Head of caudate nucleus (tissue), 42 donors: ENCODE results near the gene ATRNL1.

Source experiments
- DNase-seq, 42 donors: peaks; one replicate each; pipeline versions ENCODE4 v3.0.0 to v3.0.0-alpha.2; 2020 to 2021; ENCODE audit warnings: mixed read lengths in 7 of 42
- intact Hi-C: fragments of 100-400 bp; cut with DNase I; formaldehyde crosslinking; loops from one replicate; pipeline ENCODE4 v1.15.0; 2022

ATRNL1 gene, protein sequence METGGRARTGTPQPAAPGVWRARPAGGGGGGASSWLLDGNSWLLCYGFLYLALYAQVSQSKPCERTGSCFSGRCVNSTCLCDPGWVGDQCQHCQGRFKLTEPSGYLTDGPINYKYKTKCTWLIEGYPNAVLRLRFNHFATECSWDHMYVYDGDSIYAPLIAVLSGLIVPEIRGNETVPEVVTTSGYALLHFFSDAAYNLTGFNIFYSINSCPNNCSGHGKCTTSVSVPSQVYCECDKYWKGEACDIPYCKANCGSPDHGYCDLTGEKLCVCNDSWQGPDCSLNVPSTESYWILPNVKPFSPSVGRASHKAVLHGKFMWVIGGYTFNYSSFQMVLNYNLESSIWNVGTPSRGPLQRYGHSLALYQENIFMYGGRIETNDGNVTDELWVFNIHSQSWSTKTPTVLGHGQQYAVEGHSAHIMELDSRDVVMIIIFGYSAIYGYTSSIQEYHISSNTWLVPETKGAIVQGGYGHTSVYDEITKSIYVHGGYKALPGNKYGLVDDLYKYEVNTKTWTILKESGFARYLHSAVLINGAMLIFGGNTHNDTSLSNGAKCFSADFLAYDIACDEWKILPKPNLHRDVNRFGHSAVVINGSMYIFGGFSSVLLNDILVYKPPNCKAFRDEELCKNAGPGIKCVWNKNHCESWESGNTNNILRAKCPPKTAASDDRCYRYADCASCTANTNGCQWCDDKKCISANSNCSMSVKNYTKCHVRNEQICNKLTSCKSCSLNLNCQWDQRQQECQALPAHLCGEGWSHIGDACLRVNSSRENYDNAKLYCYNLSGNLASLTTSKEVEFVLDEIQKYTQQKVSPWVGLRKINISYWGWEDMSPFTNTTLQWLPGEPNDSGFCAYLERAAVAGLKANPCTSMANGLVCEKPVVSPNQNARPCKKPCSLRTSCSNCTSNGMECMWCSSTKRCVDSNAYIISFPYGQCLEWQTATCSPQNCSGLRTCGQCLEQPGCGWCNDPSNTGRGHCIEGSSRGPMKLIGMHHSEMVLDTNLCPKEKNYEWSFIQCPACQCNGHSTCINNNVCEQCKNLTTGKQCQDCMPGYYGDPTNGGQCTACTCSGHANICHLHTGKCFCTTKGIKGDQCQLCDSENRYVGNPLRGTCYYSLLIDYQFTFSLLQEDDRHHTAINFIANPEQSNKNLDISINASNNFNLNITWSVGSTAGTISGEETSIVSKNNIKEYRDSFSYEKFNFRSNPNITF (N-terminal part only)

DNA sequence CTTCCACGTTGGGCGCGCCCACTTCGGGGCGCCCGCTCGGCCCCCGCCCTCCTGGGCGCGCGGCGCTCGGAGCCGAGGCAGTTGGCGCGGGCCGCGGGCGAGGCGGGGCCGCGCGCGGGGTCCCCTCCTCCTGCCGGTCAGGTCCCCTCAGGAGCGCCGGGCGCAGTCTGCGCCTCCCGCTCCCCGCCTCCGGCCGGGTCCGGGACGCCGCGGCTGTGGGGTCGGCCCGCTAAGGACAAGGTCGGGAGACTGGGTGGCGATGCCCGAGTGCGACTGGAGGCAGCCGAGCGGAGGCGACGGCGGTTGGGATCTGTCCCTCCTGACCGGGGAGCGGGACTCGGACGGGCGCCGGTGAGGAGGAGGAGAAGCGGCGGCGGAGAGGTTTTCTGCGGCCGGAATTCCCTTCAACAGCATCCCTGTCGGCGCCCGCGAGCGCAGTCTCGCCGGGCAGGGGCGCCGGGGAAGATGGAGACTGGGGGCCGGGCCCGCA, at the start of gene ATRNL1:
TSS of gene ATRNL1 (plus strand) at position 80 of the 490 bp plus-strand sequence. CDS start at position 466, 386 bp downstream.
- peak in 35 of 42 donors; percentile 5 to 59 (median 27) for DNase-seq
- intact Hi-C loops = no loop called here

DNA sequence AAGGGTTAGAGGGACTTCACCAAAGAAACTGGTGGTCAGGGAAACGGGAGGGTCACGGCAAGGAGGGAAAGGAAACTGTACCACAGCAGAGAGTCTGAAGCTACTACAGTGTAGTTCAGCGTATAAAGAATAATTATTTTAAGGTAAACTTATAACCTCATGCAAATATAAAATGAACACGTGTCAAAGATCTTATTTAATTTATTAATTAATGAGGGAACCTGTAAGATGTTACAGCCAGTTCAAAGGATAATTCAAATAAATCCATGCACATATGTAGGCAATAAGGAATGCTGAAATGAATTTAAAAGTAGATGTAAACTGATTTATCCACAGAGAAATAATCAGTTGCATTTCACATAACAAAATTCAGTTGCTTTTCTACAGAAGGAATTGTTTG, 49.4 kb upstream of the ATRNL1 start:
- intact Hi-C loops = no loop called here

DNA sequence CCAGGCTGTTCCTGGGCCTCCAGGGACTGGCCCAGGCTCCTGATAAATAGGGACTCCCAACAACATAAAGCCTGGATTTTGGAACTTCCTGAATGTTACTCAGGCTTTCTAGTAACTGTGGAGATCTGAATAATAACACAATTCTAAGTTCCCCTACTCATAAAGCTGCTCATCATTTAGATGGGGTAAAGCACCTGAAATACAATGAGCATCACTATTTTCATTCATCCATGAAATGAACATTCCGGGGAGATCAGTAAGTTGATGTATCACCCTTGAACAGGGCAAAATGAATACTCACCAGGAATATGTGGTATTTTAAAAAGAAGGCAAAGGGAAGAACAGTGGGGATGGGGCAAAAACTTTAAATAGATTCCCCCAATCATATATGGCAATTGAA, 48.3 kb upstream of the ATRNL1 start:
- DNase-seq = no peak
- intact Hi-C loops = no loop called here

More for the DNA sequence above, 49.4 kb upstream of the ATRNL1 start:
- DNase-seq = no peak

DNA sequence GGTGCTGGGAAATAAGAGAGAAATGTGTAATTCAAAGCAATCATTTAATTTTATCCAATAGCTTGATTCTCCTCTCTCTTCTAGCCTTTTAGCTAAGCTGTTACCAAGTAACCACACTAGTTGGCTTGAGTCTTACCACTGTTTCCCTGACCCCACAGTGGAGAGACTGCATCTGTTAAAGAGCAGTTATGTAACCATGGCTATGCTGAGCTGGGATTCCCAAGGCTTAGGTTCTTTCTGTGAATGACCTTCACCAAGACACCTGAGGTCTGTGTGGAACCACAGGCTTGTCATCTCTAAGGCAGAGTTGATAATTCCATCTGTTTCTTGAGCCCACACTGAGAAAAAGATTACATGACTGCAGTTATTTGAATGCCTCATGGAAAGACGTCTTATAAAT, 47.7 kb upstream of the ATRNL1 start:
- intact Hi-C loops = no loop called here
- no peak for DNase-seq

DNA sequence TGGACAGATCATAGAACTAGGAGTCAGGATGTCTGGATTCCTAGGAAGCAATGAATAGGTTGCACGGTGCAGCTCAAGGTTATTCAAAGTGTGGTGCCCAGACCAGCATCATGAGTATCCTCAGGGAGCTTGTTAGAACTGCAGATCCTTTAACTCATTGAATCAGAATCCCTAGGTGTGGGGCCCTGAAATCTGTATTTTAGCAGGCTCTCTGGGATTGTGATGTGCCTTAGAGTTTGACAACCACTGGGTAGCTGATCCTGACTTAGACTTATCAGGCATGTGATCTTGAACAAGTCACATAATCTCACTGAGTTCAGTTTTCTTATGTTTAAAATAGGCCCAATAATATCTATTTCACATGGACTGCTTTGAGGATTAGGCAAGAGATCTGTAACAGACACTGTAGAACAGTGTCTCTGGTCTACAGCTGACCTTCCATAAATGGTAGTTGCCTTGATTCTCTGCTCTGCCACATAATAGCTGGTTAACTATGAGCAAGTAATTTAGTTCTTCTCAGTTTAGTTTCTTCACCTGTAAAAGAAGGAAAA, 46.4 kb upstream of the ATRNL1 start:
- DNase-seq = no peak
- intact Hi-C loops = no loop called here

DNA sequence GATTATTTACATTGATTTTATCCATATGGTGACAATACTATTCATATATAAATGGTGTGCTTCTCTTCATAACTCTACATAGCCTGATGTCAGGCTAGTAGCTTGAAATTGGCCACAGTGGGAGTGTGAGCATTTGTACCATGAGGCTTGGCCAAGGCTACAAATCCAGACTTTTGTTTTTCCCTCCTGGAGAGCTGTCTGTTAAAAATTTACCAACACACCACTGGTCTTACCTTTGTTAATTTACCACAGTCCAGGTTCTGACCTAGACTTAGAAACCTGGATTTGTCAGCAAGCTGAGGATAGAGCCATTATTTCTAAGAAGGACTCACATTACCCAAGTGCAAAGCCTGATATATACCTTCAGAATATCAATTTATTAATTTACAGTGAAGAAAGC, 45.5 kb upstream of the ATRNL1 start:
- intact Hi-C loops = no loop called here
- DNase-seq = no peak

DNA sequence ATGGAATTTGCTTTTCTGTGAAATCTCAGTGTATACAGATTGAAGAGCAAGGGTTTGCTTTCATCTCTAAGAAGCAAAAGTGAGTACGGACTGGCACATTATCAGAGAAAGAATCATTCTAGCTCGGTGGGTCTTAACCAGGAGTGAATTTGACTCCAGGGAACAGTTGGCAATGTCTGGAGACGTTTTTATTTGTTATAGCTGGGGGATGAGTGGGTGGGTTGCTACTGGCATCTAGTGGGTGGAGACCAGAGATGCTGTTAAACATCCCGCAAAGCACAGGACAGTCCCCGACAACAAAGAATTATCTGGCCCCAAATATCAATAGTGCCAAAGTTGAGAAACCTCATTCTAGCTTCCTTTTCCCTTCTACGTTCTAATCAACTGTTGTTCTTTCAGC, 43.8 kb upstream of the ATRNL1 start:
- intact Hi-C loops = no loop called here
- DNase-seq = no peak

DNA sequence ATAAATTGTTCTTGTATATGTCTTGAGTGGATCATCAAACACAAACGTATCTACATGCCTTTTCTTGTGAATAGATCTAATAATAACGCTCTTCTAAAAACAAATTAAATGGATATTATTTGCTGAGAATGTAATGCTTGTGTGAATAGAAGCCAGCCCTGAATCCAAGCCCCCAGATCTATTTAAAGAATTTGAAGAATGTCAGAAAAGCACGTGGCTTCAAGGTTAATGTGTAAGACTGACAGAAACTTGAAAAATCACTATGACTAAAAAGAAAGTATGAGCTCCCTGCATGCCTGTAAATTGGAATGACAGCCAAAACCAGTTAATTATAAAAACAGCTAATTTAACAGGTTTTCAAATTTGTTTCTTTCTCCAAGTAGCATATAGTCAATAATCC, 43.2 kb upstream of the ATRNL1 start:
- DNase-seq = no peak
- intact Hi-C loops = no loop called here

DNA sequence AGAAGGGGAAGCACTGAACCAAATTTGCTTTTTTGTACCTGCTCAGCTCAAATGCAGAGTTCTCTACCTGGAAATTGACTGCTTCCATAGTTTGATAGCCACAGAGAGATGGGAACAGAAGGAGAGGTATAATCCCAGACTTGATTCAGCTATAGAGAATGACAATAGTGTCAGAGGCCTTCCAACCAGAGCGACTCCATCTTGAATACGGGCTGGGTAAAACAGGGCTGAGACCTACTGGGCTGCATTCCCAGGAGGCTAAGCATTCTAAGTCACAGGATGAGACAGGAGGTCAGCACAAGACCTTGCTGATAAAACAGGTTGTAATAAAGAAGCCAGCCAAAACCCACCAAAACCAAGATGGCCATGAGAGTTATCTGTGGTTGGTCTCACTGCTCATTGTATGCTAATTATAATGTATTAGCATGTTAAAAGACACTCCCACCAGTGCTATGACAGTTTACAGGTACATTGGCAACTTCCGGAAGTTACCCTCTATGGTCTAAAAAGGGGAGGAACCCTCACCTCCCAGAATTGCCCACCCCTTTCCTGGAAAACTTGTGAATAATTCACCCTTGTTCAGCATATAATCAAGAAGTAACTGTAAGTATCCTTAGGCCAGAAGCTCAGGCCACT, 42.7 kb upstream of the ATRNL1 start:
- intact Hi-C loops = no loop called here
- DNase-seq = no peak

DNA sequence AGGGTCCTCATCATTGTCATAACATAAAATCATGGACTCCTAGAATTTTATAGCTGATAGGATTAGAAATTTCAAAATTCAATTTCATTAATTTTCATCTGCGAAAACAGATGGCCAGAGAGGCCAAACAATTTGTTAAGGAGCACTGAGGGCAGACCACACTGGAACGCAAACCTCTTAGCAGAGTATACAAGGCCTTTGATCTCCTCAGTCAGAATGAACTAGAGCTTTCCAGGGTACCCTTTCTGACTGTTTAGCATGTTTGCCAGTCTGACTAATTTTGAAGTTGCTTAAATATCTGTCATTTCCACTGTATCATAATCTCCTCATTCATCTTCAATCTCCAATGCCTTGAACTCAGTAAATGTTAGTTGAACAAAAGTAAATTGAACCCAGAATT, 41.9 kb upstream of the ATRNL1 start:
- intact Hi-C loops = no loop called here
- no peak for DNase-seq

DNA sequence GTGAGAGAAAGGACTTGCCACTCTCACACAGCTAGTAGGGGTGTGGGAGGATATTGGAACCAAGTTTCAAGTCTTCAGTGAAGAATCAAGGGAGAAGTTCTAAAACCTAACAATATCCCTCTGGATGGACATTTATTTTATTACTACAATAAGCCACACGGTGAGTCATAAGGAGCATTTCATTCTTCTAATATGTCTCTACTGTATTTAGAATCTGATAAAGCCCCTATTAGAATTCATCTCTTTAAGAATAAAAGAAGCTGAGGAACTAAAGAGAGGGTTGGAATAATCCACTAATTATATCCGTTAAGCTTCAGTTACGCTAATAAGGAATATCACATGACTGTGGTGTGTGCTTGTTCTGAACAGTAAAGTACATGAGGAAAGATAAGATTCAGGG, 40.9 kb upstream of the ATRNL1 start:
- intact Hi-C loops = no loop called here
- DNase-seq = no peak

DNA sequence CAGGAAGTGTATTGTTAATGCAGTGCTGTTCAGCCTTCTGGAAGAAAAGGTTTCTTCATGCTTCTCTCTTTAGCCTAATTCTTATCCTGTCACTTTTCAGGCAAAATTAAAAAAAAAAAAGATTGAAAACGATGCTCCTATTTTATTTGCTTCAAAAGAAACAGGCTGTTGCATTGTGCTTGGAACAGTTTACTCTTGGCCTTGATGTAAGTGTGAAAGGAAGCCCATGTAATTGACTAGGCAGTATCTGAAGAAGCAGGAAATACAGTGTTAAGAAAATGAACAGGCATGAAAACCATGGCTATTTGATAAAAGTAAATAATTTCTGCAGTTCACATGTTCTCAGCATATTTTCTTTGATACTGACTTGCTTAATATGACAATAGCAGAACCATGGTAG, 40.4 kb upstream of the ATRNL1 start:
- no peak for DNase-seq
- intact Hi-C loops = no loop called here

DNA sequence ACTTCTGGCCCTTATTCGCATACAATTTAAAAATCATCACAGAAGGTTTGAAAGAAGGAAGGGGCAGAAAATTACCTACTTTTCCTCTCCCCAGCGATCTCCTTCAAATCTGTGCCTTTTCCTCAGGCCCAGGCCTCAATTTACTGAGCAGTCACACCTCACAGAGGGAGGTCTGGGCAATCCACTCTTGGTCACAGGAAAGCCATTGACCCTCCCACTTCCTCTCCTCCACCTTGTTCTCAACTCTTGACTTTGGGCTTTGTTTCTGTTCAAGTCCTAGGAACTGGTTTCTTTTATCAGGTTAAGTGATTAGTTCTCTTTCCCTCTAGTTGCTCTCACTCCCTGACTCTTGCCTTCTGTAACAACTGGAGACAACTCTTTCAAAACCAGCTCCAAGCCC, 37.0 kb upstream of the ATRNL1 start:
- intact Hi-C loops = no loop called here
- no peak for DNase-seq

DNA sequence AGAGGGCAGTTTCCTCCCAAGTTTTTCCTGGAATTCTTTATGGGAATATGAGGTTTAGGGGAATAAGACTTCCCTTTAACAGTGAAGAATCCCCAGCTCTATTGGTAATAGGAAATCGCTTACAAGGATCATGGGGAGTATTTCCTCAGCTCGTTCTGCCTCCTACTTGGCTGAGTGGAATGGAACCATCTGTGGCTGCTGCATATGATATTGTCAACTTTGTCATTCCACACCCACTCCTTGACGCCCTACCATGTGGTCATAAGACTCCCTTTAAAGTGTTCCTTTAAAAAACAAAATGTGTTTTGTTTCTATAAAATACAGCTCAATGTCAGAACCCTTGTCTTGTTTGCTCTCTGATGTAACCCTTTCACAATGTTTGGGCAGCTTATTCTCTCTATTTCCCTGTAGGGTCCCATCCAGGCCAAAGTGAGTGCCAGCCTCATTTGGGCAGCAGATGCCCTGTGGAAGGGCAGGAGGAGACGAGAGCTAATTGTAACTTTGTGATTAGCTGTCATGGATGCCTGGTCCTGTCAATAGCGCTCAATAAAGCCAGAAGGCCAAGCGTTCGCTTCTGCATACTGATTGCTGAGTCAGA, 33.8 kb upstream of the ATRNL1 start:
- intact Hi-C loops = no loop called here
- DNase-seq = no peak

DNA sequence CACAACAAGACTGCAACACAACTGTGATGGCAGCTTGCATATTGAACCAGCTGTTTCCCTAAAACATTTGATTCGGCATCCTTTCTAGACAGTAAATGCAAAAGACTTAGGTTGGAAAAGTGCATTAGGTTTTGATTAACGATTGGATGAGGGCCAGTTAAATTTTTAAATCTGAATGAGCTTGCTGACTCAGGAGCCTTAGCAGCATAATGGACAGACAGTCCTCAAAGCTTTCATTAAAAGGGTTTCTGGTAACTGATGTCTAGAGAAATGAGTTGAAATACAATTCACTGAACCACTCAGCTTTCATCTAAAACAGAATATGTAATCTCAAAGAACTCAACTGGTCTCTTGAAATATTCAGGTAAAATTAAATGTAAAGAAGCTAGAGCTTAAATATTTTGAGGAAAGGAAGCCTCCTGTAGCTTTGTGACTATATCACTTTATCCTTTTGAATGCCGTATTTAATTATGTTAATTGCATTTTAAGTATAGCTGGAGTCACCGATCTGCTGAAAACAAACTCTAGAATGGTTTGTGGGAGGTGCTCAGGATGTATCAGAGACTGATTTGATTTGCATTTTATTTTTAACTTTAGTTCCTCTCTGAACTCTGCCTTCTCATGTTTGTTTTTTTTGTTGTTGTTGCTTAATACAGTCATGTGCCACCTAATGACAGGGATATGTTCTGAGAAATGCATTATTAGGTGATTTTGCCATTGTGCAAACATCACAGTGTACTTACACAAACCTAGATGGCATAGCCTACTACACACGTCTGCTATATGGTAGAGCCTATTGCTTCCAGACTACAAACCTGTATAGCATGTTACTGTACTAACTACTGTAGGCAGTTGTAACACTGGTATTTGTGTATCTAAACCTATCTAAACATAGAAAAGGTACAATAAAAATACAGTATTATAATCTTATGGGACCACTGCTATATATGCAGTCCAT, 29.2 kb upstream of the ATRNL1 start:
- intact Hi-C loops = no loop called here
- DNase-seq = no peak

DNA sequence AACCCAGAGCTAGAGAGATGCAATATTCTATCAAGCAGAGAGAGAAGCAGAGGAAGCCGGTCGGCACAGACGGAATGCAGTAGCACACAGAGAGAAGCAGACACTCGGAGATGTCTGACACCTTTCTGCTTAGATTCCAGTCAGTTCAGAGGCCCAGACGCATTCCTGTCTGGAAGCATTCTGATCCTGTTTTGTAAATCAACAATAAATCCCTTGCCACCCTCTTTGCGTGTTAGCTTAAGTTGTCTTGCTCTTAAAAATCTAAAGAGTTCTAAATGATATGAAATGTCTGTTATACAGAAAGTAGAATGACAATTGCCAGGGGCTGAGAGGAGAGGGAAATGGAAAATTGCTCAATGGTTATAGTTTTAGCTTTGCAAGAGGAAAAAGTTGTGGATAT, 27.4 kb upstream of the ATRNL1 start:
- intact Hi-C loops = no loop called here
- no peak for DNase-seq

DNA sequence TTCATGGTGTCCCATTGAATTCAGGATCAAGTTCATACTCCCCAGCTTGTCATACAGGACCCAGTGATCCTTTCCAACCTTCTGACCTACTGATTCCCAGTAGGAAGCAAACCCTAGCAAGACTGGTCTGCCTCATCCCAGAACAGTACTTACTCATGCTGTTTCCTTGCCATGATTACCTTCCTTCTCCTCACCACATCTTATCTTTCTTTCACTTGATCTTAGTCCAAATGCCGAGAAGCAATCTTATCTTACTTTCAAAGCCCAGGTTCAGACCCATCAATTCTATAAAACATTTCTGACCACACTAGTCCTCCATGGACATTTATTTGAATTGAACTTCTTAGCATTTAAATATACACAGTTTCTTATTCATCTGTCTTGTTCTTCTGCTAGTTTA, 26.6 kb upstream of the ATRNL1 start:
- intact Hi-C loops = no loop called here
- no peak for DNase-seq
